ENCODE results near the gene FOXN3.

Gene FOXN3

DNA sequence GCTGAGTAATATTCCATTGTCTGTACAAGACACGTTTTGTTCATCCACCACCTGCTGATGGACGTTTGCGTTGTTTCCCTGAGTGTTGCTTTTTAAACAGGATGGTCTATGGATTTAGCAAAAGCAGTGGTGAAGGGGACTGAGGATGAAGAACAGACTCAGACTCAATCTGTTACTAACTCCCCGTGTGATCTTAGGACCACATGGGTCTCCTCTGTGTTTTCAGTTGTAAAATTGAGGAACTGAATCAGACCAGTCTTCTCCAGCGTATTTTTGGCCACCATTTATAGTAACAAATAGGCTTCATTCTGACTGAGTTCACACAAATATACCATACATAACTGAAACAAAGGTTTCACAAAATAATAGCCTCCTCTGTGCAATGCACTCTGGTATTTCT, 85.6 kb downstream of the FOXN3 start:
- no peak for DNase-seq (ENCODE audit: low read depth)

GRCh38 chr14:89330236-89331002, 86.6 kb downstream of the FOXN3 start:
- DNase-seq (ENCODE audit: low read depth), result peak; percentile 32

GRCh38 chr14:89327771-89328212, 89.2 kb downstream of the FOXN3 start:
- DNase-seq (ENCODE audit: low read depth), result peak; percentile 88

DNA sequence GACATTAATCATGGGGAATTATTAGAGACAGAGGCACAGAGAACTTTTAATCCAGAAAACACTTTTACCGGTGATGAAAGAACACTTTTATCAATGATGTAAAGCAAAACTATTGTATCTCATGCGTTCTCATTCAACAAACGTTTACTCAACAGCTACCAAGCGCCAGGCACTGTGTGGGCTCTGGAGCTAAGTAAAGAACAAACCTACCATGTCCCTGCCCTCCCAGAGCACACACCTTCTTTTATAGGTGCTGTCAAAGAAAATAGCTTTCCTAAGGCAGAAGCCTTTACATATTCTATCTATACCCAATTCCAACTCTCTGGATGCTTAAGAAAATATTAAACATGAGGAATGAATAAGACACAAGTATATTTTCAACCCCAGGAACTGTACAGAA, 91.1 kb downstream of the FOXN3 start:
- DNase-seq (ENCODE audit: low read depth), result no peak

GRCh38 chr14:89325299-89325883, 91.6 kb downstream of the FOXN3 start:
- DNase-seq (ENCODE audit: low read depth), result no peak

DNA sequence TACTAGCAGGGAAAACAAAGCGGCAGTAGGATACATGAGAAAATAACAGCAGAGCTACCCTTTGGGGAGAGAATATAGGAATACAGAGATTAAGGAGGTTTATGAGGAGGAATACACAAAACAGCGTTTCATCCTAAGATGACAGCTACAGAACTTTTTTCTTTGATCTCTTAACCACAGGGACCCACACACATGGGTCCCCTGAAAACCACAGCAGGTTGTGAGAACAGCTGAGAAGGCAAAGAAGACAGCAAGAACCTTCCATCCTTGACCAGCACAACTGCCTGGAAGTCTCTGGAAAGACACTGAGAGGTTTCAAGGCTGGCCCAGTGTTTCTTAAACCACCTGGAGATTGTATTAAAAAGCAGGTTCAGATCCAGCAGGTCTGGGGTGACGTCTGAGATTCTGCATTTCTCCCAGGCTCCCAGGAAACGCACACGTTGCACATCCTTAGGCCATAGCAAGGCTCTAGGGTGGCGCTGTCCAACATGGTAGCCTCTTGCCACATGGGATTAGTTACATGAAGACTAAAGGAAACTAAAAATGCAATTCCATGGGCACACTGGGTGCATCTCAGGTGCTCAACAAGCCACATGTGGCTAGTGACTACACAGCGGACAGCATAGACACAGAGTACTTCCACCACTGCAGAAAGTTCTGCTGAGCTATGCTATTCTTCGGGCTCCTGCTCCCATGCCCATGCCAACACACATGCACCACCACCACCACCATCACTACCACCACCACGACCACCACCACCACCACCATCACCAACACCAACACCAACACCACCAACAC, 92.3 kb downstream of the FOXN3 start:
- no peak for DNase-seq (ENCODE audit: low read depth)

GRCh38 chr14:89320381-89321000, 96.5 kb downstream of the FOXN3 start:
- peak; percentile 33 for DNase-seq (ENCODE audit: low read depth)

- DNase-seq (ENCODE audit: low read depth), result no peak
Observed at GRCh38 chr14:89319687-89320086, 97.3 kb downstream of the FOXN3 start.

DNA sequence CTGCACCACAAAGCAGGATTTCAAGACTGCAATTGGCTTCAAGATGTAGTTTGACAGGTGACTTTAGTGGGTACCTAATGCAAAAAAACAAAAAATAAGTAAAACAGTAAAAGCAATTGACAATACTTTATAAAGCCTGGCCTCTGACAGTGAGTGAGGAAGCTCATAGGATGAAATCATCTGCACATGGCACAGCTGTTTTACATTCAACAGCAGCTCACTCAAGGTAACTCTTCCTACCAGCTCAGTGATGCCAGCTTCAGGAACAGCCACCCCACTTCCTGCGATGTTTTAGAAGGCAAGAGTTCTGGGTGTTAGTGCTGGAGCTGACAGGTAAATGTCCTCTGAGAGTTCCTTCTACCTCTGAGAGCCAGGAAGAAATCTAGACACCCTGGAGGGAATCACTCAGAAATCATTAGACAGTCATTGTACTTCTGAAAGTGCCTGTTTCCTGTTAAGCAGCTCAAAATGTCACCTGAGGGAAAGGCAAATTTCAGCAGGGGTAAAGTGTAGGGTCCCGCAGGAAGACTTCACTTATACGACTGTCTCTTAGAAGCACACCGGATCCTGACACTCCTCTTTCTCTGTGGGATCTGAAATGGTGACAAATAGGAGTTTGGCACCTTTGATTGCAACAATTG, 99.9 kb downstream of the FOXN3 start:
- DNase-seq (ENCODE audit: low read depth), result no peak

DNA sequence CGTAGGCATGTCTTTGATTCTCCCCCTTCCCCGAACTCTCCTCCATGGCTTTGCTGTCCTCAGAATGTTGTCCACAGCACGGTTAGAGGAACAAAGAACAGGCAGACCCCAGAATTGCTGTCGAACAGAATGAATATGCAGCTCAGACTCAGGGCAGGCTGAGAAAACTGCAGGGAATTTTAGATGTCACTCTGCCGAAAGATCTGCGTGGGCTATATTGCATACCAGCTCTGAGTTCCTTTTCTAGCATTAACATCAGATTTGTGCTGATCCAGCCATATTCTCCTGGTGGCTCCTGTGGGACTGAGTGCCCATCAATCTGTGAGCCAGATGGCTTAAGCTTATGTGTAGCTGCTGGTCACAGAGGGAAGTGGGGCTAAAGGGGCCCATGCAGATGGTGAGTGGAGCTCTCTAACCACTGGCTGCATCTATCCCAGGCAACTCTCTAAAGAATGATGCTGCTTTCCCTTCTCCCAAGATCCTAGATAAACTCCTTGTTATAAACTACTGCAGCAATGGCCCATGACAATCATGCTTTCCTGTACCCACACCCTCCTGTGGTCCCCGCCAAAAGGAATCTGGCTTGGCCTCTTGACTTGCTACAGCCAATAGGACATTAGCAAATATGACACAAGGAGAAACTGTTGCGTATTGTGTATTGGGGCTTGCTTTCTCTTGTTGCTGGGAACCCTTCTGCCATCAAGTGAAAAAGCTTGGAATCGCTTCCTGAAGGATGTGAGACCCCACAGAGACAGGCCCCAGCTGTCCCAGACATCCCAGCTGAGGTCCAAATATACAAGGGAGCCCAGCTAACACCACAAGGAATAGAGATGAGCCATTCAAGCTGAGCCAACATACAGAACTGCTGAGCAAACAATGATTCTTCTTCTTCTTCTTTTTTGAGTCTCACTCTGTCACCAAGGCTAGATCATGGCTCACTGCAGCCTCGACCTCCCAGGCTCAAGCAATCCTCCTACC, 101.3 kb downstream of the FOXN3 start:
- no peak for DNase-seq (ENCODE audit: low read depth)

DNA sequence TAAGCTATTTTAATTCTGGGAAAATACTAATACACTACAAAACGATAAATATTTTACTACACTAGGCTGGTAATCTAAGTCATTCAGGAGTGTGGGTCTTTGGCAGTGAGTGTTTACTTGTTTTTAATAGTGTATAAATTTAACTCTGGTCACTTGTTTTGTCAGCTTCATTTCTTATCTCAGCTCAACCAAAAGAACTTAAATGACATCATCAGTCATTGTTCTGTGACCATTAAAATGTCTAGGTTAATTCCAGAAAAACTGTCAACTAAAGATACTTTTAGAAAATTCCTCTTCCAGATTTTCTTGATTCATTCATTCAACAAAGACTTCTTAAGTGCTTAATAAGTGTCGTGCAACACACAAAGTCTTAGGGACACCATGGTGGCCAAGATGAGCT, 102.8 kb downstream of the FOXN3 start:
- DNase-seq (ENCODE audit: low read depth), result no peak

DNA sequence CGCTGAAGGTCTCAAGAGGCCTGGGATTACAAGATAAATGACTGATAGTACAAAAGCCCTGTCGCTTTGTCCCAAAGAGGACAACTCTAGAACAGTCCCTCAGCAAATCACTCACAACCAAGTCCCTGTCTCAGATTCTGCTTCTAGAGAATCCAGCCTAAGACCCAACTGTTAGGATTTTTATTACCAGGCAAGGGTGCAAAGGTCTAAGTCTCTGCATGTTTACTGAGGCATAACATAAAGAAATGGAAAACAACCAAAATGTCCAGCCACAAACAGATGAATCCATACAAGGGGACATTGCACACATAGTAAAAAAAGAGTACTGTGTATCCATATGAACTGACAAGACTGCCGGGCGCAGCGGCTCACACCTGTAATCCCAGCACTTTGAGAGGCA, 104.1 kb downstream of the FOXN3 start:
- no peak for DNase-seq (ENCODE audit: low read depth)

- no peak for DNase-seq (ENCODE audit: low read depth)
Observed at GRCh38 chr14:89310211-89310610, 106.8 kb downstream of the FOXN3 start.

DNA sequence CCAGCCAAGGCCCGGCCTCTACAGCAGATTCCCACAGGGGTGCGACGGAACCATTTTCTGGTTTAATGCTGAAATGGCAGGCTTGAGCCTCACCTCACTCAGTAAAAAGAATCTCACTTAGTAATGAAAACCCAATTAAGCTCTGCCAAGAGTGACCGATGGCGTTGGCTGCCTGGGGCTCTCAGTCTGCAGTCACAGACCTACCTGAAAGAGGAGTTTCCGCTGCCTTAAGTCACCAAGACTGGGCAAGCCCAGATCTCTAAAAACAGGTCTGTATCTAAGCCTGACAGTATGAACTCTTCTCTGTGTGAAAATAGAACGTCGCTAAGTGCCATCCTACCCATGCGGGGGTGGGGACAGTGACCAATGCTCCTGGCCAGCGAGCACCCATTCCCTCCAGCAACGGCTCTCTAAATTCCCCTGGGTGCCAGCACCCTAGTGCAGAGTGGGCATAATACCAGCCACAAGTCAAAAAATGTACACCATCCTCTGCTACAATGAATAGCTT, 107.3 kb downstream of the FOXN3 start:
- no peak for DNase-seq (ENCODE audit: low read depth)

DNA sequence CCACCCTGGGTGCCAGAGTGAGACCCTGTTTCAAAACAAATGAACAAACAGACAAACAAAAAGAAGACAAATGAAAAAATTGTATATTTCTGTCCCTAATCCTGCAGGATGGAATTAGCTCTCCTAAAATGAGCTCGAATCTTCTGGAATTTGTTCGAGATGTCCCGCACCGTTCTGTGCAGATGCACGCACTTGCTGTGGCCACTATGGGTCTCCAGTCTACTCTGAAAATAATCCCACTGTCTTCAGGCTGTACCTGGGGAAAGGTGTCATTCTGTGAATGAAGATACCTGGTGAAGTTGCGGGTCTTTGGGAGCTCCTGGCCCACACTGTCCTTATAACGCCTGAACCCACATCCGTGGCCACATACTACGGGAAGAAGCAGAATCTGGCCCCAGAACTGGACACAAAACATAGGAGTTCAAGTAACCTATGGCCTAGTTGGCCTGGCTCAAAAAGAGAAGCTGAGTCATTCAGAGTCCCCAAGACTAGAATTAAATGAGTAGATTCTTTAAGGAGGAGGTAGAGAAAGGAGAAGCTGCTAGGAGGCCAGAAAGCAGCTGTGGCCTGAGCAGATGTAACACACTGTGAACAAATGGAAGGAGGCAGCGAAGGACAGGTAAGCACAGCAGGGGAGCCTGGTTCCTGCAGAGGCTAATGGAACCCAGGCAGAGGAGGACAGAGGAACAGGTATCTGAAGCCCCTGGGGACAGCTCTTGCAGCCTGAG, 108.6 kb downstream of the FOXN3 start:
- peak; percentile 49 for DNase-seq (ENCODE audit: low read depth)

- DNase-seq (ENCODE audit: low read depth), result no peak
Observed at GRCh38 chr14:89307409-89307808, 109.6 kb downstream of the FOXN3 start.

- DNase-seq (ENCODE audit: low read depth), result peak; percentile 76
Observed at GRCh38 chr14:89304972-89305703, 111.9 kb downstream of the FOXN3 start.

DNA sequence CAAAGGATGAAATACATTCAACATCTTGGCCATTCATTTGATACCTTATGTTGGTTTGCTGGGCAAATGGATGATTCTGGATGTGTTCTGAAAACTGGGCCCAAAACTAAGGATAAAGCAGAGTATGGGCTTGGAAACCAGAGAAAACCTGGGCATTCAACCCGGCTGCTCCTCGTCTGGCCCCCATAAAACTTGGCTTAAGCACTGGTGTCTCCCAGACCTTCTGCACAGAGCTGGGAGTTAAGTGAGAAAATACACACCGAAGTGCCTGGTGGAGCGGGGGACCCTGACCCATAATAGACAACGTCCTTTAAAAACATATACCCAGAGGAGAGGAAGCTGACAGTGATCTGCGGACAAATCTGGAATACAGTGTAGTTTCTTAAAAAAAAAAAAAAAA, 112.5 kb downstream of the FOXN3 start:
- no peak for DNase-seq (ENCODE audit: low read depth)

Data from EH (cell line).